GM13976 (cell line): ENCODE data around the gene JARID2.
A peak's percentile ranks its signal among the peaks of the same experiment; 100 is the strongest.

Source experiments
- DNase-seq: peaks from one replicate; pipeline ENCODE4 v3.0.0; 2012; ENCODE audit warnings: low spot score
- CTCF ChIP-seq: IDR thresholded peaks from 2 replicates; pipeline ENCODE4 v1.5.1; 2012; ENCODE audit warnings: borderline replicate concordance, mild to moderate bottlenecking; ENCODE audit not compliant: insufficient read depth; ENCODE audit errors: extremely low read depth, missing control alignments, control extremely low read depth
- in situ Hi-C: fragments of 300-500 bp; cut with MboI; formaldehyde crosslinking; loops from one replicate; pipeline ENCODE4 v1.12.0; 2022; ENCODE audit warnings: low sequenced_read_pairs, mixed read lengths, inconsistent platforms; ENCODE audit not compliant: unreplicated experiment

Gene JARID2

GRCh38 chr6:15516378-15516777, 270.5 kb downstream of the JARID2 start:
- TF ChIP-seq CTCF: no peak
- in situ Hi-C loops: loop anchor here (25.0 kb wide), 1 partner anchor 671 kb away; no protein-coding TSS in a partner anchor
- DNase-seq: no peak

- DNase-seq: no peak
- in situ Hi-C loops: loop anchor here (25.0 kb wide), 1 partner anchor 670 kb away; no protein-coding TSS in a partner anchor
Measured at GRCh38 chr6:15516923-15517560, 271.2 kb downstream of the JARID2 start.

GRCh38 chr6:15517600-15517999, 271.7 kb downstream of the JARID2 start:
- DNase-seq: no peak
- TF ChIP-seq CTCF: no peak
- in situ Hi-C loops: loop anchor here (25.0 kb wide), 1 partner anchor 670 kb away; no protein-coding TSS in a partner anchor

More at GRCh38 chr6:15516923-15517560, 271.2 kb downstream of the JARID2 start:
- TF ChIP-seq CTCF: peak; percentile 3

- TF ChIP-seq CTCF: no peak
- no peak for DNase-seq
- in situ Hi-C loops: loop anchor here (25.0 kb wide), 1 partner anchor 669 kb away; no protein-coding TSS in a partner anchor
Measured at GRCh38 chr6:15518057-15518456, 272.2 kb downstream of the JARID2 start.

GRCh38 chr6:15518878-15519277, 273.0 kb downstream of the JARID2 start:
- TF ChIP-seq CTCF: no peak

GRCh38 chr6:15519681-15520080, 273.8 kb downstream of the JARID2 start:
- DNase-seq: no peak
- in situ Hi-C loops: loop anchor here (25.0 kb wide), 1 partner anchor 668 kb away; no protein-coding TSS in a partner anchor

More at GRCh38 chr6:15518878-15519277, 273.0 kb downstream of the JARID2 start:
- DNase-seq: no peak
- in situ Hi-C loops: loop anchor here (25.0 kb wide), 1 partner anchor 668 kb away; no protein-coding TSS in a partner anchor

More at GRCh38 chr6:15519681-15520080, 273.8 kb downstream of the JARID2 start:
- no peak for TF ChIP-seq CTCF
